PC-9 (cell line): ENCODE data around the gene SLC66A3. TPM values are rescaled to one million over a fixed set of nuclear protein-coding genes. Genes with fewer than 3 reads are reported as not detected.

Source experiments
- BruUV-seq: library from RNA; stranded (reverse); fragments of 400-500 nt; replicated peaks from 2 replicates; lab custom pipeline; 2021; lab: Mats Ljungman, UMichigan
- CTCF ChIA-PET: fragments of 300-600 bp; sonication (Branson Sonifier 250); formaldehyde crosslinking; loops from one replicate; lab custom pipeline; 2022; ENCODE audit warnings: antibody characterized with exemption; lab: Charles Lee
- POLR2A ChIA-PET: fragments of 300-600 bp; sonication (Branson Sonifier 250); formaldehyde crosslinking; loops from one replicate; lab custom pipeline; 2022; ENCODE audit warnings: antibody characterized with exemption; ENCODE audit not compliant: unreplicated experiment; lab: Charles Lee
- DNase-seq, 2 experiments: peaks; one replicate each; pipeline versions ENCODE4 v3.0.0 to v3.0.0-alpha.2; 2015 to 2022; ENCODE audit warnings: mixed read lengths in 1 of 2
- H2AFZ ChIP-seq: fragments of 200-600 bp; sonication (generic); 2 replicates; pipeline ENCODE4 v1.8.1; 2017; ENCODE audit warnings: antibody characterized with exemption
- H3F3A ChIP-seq: fragments of 200-600 bp; sonication (generic); 2 replicates; pipeline ENCODE4 v1.8.1; 2017; ENCODE audit warnings: antibody characterized with exemption, mild to moderate bottlenecking, low read depth; ENCODE audit not compliant: insufficient read depth
- H3K27ac ChIP-seq: fragments of 200-600 bp; sonication (generic); 2 replicates; pipeline ENCODE4 v1.6.1; 2016; ENCODE audit warnings: mixed run types
- H3K27me3 ChIP-seq: fragments of 200-600 bp; sonication (generic); 2 replicates; pipeline ENCODE4 v1.6.1; 2016; ENCODE audit warnings: low read depth, mixed run types; ENCODE audit not compliant: insufficient read depth
- H3K36me3 ChIP-seq: fragments of 200-600 bp; sonication (generic); 2 replicates; pipeline ENCODE4 v1.6.1; 2016; ENCODE audit warnings: low read depth, mixed run types
- H3K4me1 ChIP-seq: fragments of 200-600 bp; sonication (generic); replicated peaks from 2 replicates; pipeline ENCODE4 v1.6.1; 2016; ENCODE audit warnings: mixed run types; ENCODE audit not compliant: insufficient read depth
- H3K4me2 ChIP-seq: fragments of 200-600 bp; sonication (generic); 2 replicates; pipeline ENCODE4 v1.6.1; 2017; ENCODE audit warnings: mixed run types
- H3K4me3 ChIP-seq: fragments of 200-600 bp; sonication (generic); 2 replicates; pipeline ENCODE4 v1.6.1; 2016; ENCODE audit warnings: mixed run types
- H3K79me2 ChIP-seq: fragments of 200-600 bp; sonication (generic); 2 replicates; pipeline ENCODE4 v1.6.1; 2017; ENCODE audit warnings: low read depth, mixed run types
- H3K9me2 ChIP-seq: fragments of 200-600 bp; sonication (generic); 2 replicates; pipeline ENCODE4 v1.8.1; 2017; ENCODE audit warnings: mild to moderate bottlenecking; ENCODE audit not compliant: insufficient read depth
- H3K9me3 ChIP-seq: fragments of 200-600 bp; sonication (generic); 2 replicates; pipeline ENCODE4 v1.8.1; 2016; ENCODE audit warnings: low read depth; ENCODE audit not compliant: insufficient read depth
- H4K20me1 ChIP-seq: fragments of 200-600 bp; sonication (generic); 2 replicates; pipeline ENCODE4 v1.8.1; 2017; ENCODE audit not compliant: insufficient read depth
- CTCF ChIP-seq: fragments of 200-600 bp; sonication (generic); conservative IDR thresholded peaks from 2 replicates; pipeline ENCODE4 v1.6.1; 2017; ENCODE audit warnings: mixed run types, antibody characterized with exemption, mild to moderate bottlenecking, moderate library complexity
- EZH2 ChIP-seq: fragments of 200-600 bp; sonication (generic); IDR thresholded peaks from 2 replicates; pipeline ENCODE4 v1.8.0; 2017; ENCODE audit warnings: antibody characterized with exemption, low read depth
- intact Hi-C: fragments of 100-400 bp; cut with micrococcal nuclease; formaldehyde crosslinking; loops from one replicate; pipeline ENCODE4 v1.10.0; 2022; ENCODE audit not compliant: unreplicated experiment
- total RNA-seq: library from RNA; stranded (reverse); gene quantifications from 2 replicates; pipeline ENCODE4 v1.2.3, GENCODE V29; 2021

SLC66A3 gene
- total RNA-seq, 1 experiment from 2014 or later, result 11.9 TPM

GRCh38 chr2:11123856-11124759 lies 31.2 kb upstream of the SLC66A3 start:
- H2AFZ ChIP-seq, result no peak overlapping the region
- no peaks in the 10 kb centered on the region for H3K36me3 ChIP-seq
- no peaks in the 10 kb centered on the region for H3K9me2 ChIP-seq
- no peaks in the 10 kb centered on the region for H4K20me1 ChIP-seq
- no peak overlapping the region for H3K4me3 ChIP-seq
- POLR2A ChIA-PET, result no interaction called here
- H3F3A ChIP-seq, result peaks cover 13% of the 10 kb centered on the region; the same call in 1 of the 2 replicates
- no TSS peak for BruUV-seq
- intact Hi-C loops, result loop anchor here (1.0 to 2.0 kb wide), 3 partner anchors 213 to 415 kb away; partner anchors contain the start of gene KCNF1
- no peaks in the 10 kb centered on the region for H3K27me3 ChIP-seq
- H3K9me3 ChIP-seq, result no peaks in the 10 kb centered on the region
- no peaks in the 10 kb centered on the region for H3K79me2 ChIP-seq
- CTCF ChIA-PET, result interaction anchor here (1.5 to 2.1 kb wide), 2 partner anchors 289 to 292 kb away, joined by 6 to 13 read pairs; no protein-coding TSS in a partner anchor
- H3K4me1 ChIP-seq, result peaks cover 23% of the 10 kb centered on the region
- H3K4me2 ChIP-seq, result no peak overlapping the region
- no peak for TF ChIP-seq EZH2
- peak; percentile 95 for TF ChIP-seq CTCF
- H3K27ac ChIP-seq, result no peak overlapping the region
- peak; percentile 54 to 84 for DNase-seq

GRCh38 chr2:11124760-11125068 lies 30.6 kb upstream of the SLC66A3 start:
- ChIA-PET CTCF (interaction anchor here (1.5 to 2.1 kb wide), 2 partner anchors 289 to 292 kb away, joined by 6 to 13 read pairs; no protein-coding TSS in a partner anchor), POLR2A (no interaction called here)
- no peaks in the 10 kb centered on the region for H3K27me3 ChIP-seq
- intact Hi-C loops, result loop anchor here (1.0 to 2.0 kb wide), 3 partner anchors 214 to 415 kb away; partner anchors contain the start of gene KCNF1
- no peaks in the 10 kb centered on the region for H3K79me2 ChIP-seq
- no TSS peak for BruUV-seq
- no peaks in the 10 kb centered on the region for H3K36me3 ChIP-seq
- no peak for DNase-seq
- no peaks in the 10 kb centered on the region for H3K9me3 ChIP-seq
- peak; percentile 18; the same call in 1 of the 2 replicates for TF ChIP-seq CTCF
- TF ChIP-seq EZH2, result no peak
- no peak overlapping the region for H2AFZ ChIP-seq
- H3K4me1 ChIP-seq, result peaks cover 23% of the 10 kb centered on the region
- no peak overlapping the region for H3K4me2 ChIP-seq
- no peak overlapping the region for H3K4me3 ChIP-seq
- H3F3A ChIP-seq, result peaks cover 19% of the 10 kb centered on the region; the same call in 1 of the 2 replicates
- H3K9me2 ChIP-seq, result no peaks in the 10 kb centered on the region
- H4K20me1 ChIP-seq, result no peaks in the 10 kb centered on the region
- no peak overlapping the region for H3K27ac ChIP-seq

GRCh38 chr2:11127761-11128160 lies 27.5 kb upstream of the SLC66A3 start:
- ChIA-PET CTCF (no interaction called here), POLR2A (no interaction called here)
- H2AFZ ChIP-seq, result no peak overlapping the region
- H3K27ac ChIP-seq, result no peak overlapping the region
- H3F3A ChIP-seq, result peaks cover 23% of the 10 kb centered on the region; the same call in 1 of the 2 replicates
- peaks cover 23% of the 10 kb centered on the region for H3K4me1 ChIP-seq
- TF ChIP-seq CTCF (no peak), EZH2 (no peak)
- no peak overlapping the region for H3K4me3 ChIP-seq
- no peaks in the 10 kb centered on the region for H3K9me3 ChIP-seq
- intact Hi-C loops, result no loop called here
- H3K9me2 ChIP-seq, result no peaks in the 10 kb centered on the region
- BruUV-seq, result no TSS peak
- H3K27me3 ChIP-seq, result no peaks in the 10 kb centered on the region
- H4K20me1 ChIP-seq, result no peaks in the 10 kb centered on the region
- no peaks in the 10 kb centered on the region for H3K36me3 ChIP-seq
- H3K79me2 ChIP-seq, result no peaks in the 10 kb centered on the region
- H3K4me2 ChIP-seq, result no peak overlapping the region
- DNase-seq, result no peak
